Mesenchymal stem cell (in vitro differentiated cells and primary cell): Measurements from ENCODE around the gene AK9.

Source experiments
- DNase-seq: peaks from one replicate; pipeline ENCODE4 v3.0.0-alpha.2; 2013
- H2AFZ ChIP-seq: one replicate; pipeline ENCODE4 v1.6.1; 2013; ENCODE audit warnings: low read depth, mild to moderate bottlenecking, control low read depth, inconsistent platforms, low read length, moderate library complexity
- H2AK5ac ChIP-seq: 2 replicates; pipeline ENCODE4 v1.6.1; 2013; ENCODE audit warnings: low read length, moderate library complexity, mild to moderate bottlenecking, inconsistent platforms; ENCODE audit not compliant: severe bottlenecking
- H2BK120ac ChIP-seq: one replicate; pipeline ENCODE4 v1.6.1; 2013; ENCODE audit warnings: low read depth, mild to moderate bottlenecking, inconsistent platforms, low read length, moderate library complexity
- H2BK12ac ChIP-seq, 2 experiments: one replicate each; pipeline ENCODE4 v1.6.1; 2013; ENCODE audit warnings: inconsistent platforms in 2 of 2, low read length in 2 of 2, mild to moderate bottlenecking in 2 of 2, moderate library complexity in 2 of 2, control low read depth in 1 of 2
- H2BK15ac ChIP-seq: one replicate; pipeline ENCODE4 v1.6.1; 2013; ENCODE audit warnings: mild to moderate bottlenecking, low read depth, inconsistent platforms; ENCODE audit not compliant: poor library complexity, severe bottlenecking
- H2BK5ac ChIP-seq: 2 replicates; pipeline ENCODE4 v1.6.1; 2013; ENCODE audit warnings: low read depth, mild to moderate bottlenecking, low read length, control low read depth, inconsistent platforms; ENCODE audit not compliant: poor library complexity, severe bottlenecking
- H3K14ac ChIP-seq, 2 experiments: one replicate each; pipeline ENCODE4 v1.6.1; 2013; ENCODE audit warnings: inconsistent platforms in 2 of 2, low read length in 2 of 2, control low read depth in 1 of 2, mild to moderate bottlenecking in 1 of 2, moderate library complexity in 1 of 2
- H3K18ac ChIP-seq, 2 experiments: one replicate each; pipeline ENCODE4 v1.6.1; 2013; ENCODE audit warnings: inconsistent platforms in 2 of 2, low read length in 2 of 2, control low read depth in 1 of 2, low read depth in 1 of 2, mild to moderate bottlenecking in 1 of 2
- H3K23ac ChIP-seq, 2 experiments: one replicate each; pipeline ENCODE4 v1.6.1; 2013; ENCODE audit warnings: inconsistent platforms in 2 of 2, low read length in 2 of 2, mild to moderate bottlenecking in 2 of 2, moderate library complexity in 2 of 2, control low read depth in 1 of 2
- H3K27ac ChIP-seq: 2 replicates; pipeline ENCODE4 v1.5.1; 2013; ENCODE audit warnings: mild to moderate bottlenecking, moderate library complexity, low read length, control low read depth, inconsistent platforms; ENCODE audit not compliant: poor library complexity, severe bottlenecking
- H3K27me3 ChIP-seq, 2 experiments: 2 replicates each; pipeline versions ENCODE4 v1.6.1 to v1.7.0; 2013; ENCODE audit warnings: low read length in 2 of 2, mild to moderate bottlenecking in 2 of 2, moderate library complexity in 2 of 2, control low read depth in 1 of 2, inconsistent platforms in 1 of 2; ENCODE audit not compliant: control insufficient read depth in 1 of 2, insufficient read depth in 1 of 2
- H3K36me3 ChIP-seq, 2 experiments: 2 replicates each; pipeline versions ENCODE4 v1.6.1 to v1.7.0; 2013; ENCODE audit warnings: low read length in 2 of 2, control low read depth in 1 of 2, inconsistent platforms in 1 of 2, low read depth in 1 of 2, mild to moderate bottlenecking in 1 of 2; ENCODE audit not compliant: insufficient read depth in 2 of 2, control insufficient read depth in 1 of 2
- H3K4ac ChIP-seq, 2 experiments: one replicate each; pipeline ENCODE4 v1.6.1; 2013; ENCODE audit warnings: inconsistent platforms in 2 of 2, low read length in 2 of 2, mild to moderate bottlenecking in 2 of 2, moderate library complexity in 2 of 2, control low read depth in 1 of 2, low read depth in 1 of 2
- H3K4me1 ChIP-seq: 2 replicates; pipeline ENCODE4 v1.6.1; 2013; ENCODE audit warnings: low read depth, low read length, control low read depth; ENCODE audit not compliant: control insufficient read depth, insufficient read depth
- H3K4me2 ChIP-seq: 2 replicates; pipeline ENCODE4 v1.6.1; 2013; ENCODE audit warnings: low read length, mild to moderate bottlenecking, inconsistent platforms; ENCODE audit not compliant: poor library complexity, severe bottlenecking
- H3K4me3 ChIP-seq, 2 experiments: 2 replicates each; pipeline versions ENCODE4 v1.5.1 to v1.7.0; 2013; ENCODE audit warnings: low read length in 2 of 2, mild to moderate bottlenecking in 2 of 2, control low read depth in 1 of 2, low read depth in 1 of 2; ENCODE audit not compliant: insufficient read depth in 1 of 2
- H3K79me1 ChIP-seq: replicated peaks from 2 replicates; pipeline ENCODE4 v1.6.1; 2013; ENCODE audit warnings: mild to moderate bottlenecking, control low read depth, low read length, inconsistent platforms; ENCODE audit not compliant: poor library complexity, severe bottlenecking
- H3K9ac ChIP-seq: 2 replicates; pipeline ENCODE4 v1.7.0; 2013; ENCODE audit warnings: mild to moderate bottlenecking, low read length, moderate library complexity
- H3K9me3 ChIP-seq: 2 replicates; pipeline ENCODE4 v1.7.0; 2013; ENCODE audit warnings: mild to moderate bottlenecking, low read length; ENCODE audit not compliant: control insufficient read depth
- H4K8ac ChIP-seq: one replicate; pipeline ENCODE4 v1.6.1; 2013; ENCODE audit warnings: inconsistent platforms, mild to moderate bottlenecking, low read length, moderate library complexity
- H4K91ac ChIP-seq: one replicate; pipeline ENCODE4 v1.6.1; 2013; ENCODE audit warnings: mild to moderate bottlenecking, low read length, inconsistent platforms
- WGBS: methylation state at CpG from one replicate; pipeline ENCODE4 v1.1.7; 2013; ENCODE audit warnings: mixed read lengths; 5-methylcytosine and 5-hydroxymethylcytosine counted together

AK9 gene

DNA sequence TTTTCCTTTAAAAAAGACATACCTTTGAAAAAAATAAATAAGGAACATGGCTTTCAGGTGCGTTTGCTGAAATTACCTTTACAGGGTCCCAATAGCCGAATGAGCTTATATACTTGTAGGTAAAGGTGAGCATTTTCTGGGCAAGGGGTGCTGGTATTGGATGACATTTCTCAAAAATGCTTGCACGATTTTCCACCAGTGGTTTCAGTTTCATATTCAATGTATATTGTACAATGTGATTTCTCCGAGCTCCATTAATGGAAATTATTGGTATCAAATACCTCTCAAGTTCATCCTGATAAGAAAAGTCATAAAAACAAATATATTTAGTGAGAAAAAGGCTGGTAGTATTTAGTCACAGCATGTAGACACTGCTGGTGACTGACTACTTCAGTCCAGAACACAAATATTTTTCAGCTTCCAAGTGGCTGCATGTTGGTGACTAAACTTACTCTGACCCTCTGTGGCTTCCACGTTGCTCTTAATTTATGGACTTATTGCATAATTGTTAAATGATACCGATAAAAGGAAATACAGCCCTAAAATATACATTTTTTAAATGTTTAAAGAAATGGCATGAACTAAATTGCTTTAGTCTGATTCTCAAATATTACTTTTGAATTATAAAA lies 175.1 kb downstream of the AK9 start:
- no peak for DNase-seq
- no peak overlapping the region for H3K9ac ChIP-seq
- no peaks in the 10 kb centered on the region for H3K4me1 ChIP-seq
- no peak overlapping the region for H2BK5ac ChIP-seq
- no peaks in the 10 kb centered on the region for H3K79me1 ChIP-seq
- H3K14ac ChIP-seq, result no peak overlapping the region
- H3K23ac ChIP-seq, result no peak overlapping the region
- no peaks in the 10 kb centered on the region for H3K27me3 ChIP-seq
- no peak overlapping the region for H2BK12ac ChIP-seq
- no peaks in the 10 kb centered on the region for H3K36me3 ChIP-seq
- H2BK120ac ChIP-seq, result no peak overlapping the region
- no peak overlapping the region for H4K8ac ChIP-seq
- no peak overlapping the region for H4K91ac ChIP-seq
- no peak overlapping the region for H2AK5ac ChIP-seq
- no peak overlapping the region for H3K4ac ChIP-seq
- no peak overlapping the region for H3K27ac ChIP-seq
- no peaks in the 10 kb centered on the region for H3K9me3 ChIP-seq
- no peak overlapping the region for H3K4me2 ChIP-seq
- H3K4me3 ChIP-seq, result no peak overlapping the region
- no peak overlapping the region for H2AFZ ChIP-seq
- no peak overlapping the region for H2BK15ac ChIP-seq
- H3K18ac ChIP-seq, result no peak overlapping the region
- 76% methylated on average over 2 of the region's 6 CpGs for WGBS

DNA sequence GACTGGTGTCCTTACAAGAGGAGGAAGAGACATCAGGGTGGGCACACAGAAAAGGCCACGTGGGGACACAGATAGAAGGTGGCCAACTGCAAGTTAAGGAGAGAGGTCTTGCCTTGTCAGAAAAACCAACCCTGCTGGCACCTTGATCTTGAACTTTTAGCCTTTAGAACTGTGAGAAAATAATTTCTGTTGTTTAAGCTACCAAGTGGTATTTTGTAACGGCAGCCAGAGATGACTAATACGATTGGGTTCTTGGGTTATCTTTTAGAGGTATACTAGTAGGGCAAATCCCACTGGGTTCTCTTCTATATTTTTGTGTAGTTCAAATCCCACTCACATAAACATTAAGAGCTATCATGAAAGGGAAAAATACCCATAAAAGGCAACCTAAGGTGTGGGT lies 176.1 kb downstream of the AK9 start:
- Histone ChIP-seq H3K27me3 (no peaks in the 10 kb centered on the region), H2BK15ac (no peak overlapping the region), H3K4ac (no peak overlapping the region), H3K4me2 (no peak overlapping the region), H3K9me3 (no peaks in the 10 kb centered on the region), H3K4me1 (no peaks in the 10 kb centered on the region), H3K23ac (no peak overlapping the region), H3K4me3 (no peak overlapping the region), H3K14ac (no peak overlapping the region), H2BK5ac (no peak overlapping the region), H2BK12ac (no peak overlapping the region), H3K9ac (no peak overlapping the region), H2AK5ac (no peak overlapping the region), H2AFZ (no peak overlapping the region), H3K36me3 (no peaks in the 10 kb centered on the region), H4K8ac (no peak overlapping the region), H3K18ac (no peak overlapping the region), H3K27ac (no peak overlapping the region), H3K79me1 (no peaks in the 10 kb centered on the region), H4K91ac (no peak overlapping the region), H2BK120ac (no peak overlapping the region)
- WGBS, result 90% methylated on average over 3 of the region's 3 CpGs
- DNase-seq, result no peak

DNA sequence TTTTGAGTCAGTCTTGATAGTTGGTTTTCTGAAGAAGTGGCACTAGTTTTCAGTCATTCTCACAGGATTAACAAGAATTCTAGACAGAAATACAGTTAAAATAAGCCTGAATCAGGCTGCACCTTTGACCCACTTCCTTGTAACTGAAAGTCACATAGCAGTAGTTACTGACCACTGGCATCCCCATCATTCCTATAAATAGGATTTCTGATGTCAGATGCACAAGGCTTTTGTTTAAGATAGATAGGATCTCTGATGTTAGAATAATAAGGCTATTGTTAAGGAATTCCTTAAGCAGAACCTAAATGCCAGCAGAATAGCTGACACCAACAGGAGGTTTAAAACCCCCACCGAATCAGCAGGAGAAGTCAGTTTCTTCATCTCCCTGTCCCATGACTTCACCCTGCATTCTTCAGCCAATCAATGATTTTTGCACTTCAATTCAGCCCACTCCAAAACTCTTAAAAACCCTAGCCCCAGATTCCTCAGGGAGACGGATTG lies 177.4 kb downstream of the AK9 start:
- no peak overlapping the region for H3K18ac ChIP-seq
- H3K27me3 ChIP-seq, result peaks cover 0 to 3% of the 10 kb centered on the region in 2 experiments
- H3K4me2 ChIP-seq, result no peak overlapping the region
- H3K79me1 ChIP-seq, result no peaks in the 10 kb centered on the region
- H3K27ac ChIP-seq, result peak overlapping the region; percentile 4
- no peak overlapping the region for H4K8ac ChIP-seq
- peak overlapping the region; percentile 47 for H3K9ac ChIP-seq
- no peaks in the 10 kb centered on the region for H3K4me1 ChIP-seq
- 62% methylated on average over 2 of the region's 2 CpGs for WGBS
- no peak overlapping the region for H3K4me3 ChIP-seq
- H2AK5ac ChIP-seq, result no peak overlapping the region
- no peak overlapping the region for H3K23ac ChIP-seq
- H3K9me3 ChIP-seq, result no peaks in the 10 kb centered on the region
- H4K91ac ChIP-seq, result no peak overlapping the region
- no peaks in the 10 kb centered on the region for H3K36me3 ChIP-seq
- peak; percentile 51 for DNase-seq
- no peak overlapping the region for H3K4ac ChIP-seq
- H2BK15ac ChIP-seq, result no peak overlapping the region
- H2BK120ac ChIP-seq, result no peak overlapping the region
- no peak overlapping the region for H2AFZ ChIP-seq
- H2BK12ac ChIP-seq, result no peak overlapping the region
- no peak overlapping the region for H2BK5ac ChIP-seq
- no peak overlapping the region for H3K14ac ChIP-seq

DNA sequence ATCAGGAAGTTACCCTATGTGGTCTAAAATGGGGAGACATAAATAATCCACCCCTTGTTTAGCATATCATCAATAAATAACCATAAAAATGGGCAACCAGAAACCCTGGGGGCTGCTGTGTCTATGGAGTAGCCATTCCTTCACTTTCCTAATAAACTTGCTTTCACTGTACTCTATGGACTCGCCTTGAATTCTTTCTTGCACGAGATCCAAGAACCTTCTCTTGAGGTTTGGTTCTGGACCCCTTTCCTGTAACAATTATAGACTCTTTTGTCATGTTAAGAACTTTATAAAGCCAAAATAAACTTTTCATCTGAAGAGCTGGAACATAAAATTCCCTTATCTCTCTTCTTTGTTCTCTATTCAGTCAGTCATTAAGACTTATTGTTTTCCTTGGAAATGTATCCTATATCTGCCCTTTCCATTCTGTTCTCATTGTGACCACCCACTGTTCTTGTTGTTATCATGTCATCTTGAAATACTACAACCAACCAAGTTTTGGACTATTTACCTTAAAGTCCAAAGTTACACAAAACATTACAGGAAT lies 178.7 kb downstream of the AK9 start:
- H3K27me3 ChIP-seq, result peaks cover 0 to 6% of the 10 kb centered on the region in 2 experiments
- no peak overlapping the region for H2BK5ac ChIP-seq
- H3K9me3 ChIP-seq, result no peaks in the 10 kb centered on the region
- H2BK15ac ChIP-seq, result no peak overlapping the region
- no peaks in the 10 kb centered on the region for H3K79me1 ChIP-seq
- no peak overlapping the region for H3K9ac ChIP-seq
- H3K4ac ChIP-seq, result no peak overlapping the region
- no peak overlapping the region for H4K91ac ChIP-seq
- H2BK120ac ChIP-seq, result no peak overlapping the region
- no peak overlapping the region for H3K4me3 ChIP-seq
- H3K23ac ChIP-seq, result no peak overlapping the region
- DNase-seq, result no peak
- H4K8ac ChIP-seq, result no peak overlapping the region
- no peak overlapping the region for H2AFZ ChIP-seq
- H3K18ac ChIP-seq, result no peak overlapping the region
- no peak overlapping the region for H3K4me2 ChIP-seq
- 85% methylated on average over 2 of the region's 2 CpGs for WGBS
- H3K36me3 ChIP-seq, result no peaks in the 10 kb centered on the region
- peaks cover 2% of the 10 kb centered on the region for H3K4me1 ChIP-seq
- H3K14ac ChIP-seq, result no peak overlapping the region
- no peak overlapping the region for H2AK5ac ChIP-seq
- no peak overlapping the region for H3K27ac ChIP-seq
- H2BK12ac ChIP-seq, result no peak overlapping the region
